Stimulated activated naive CD8-positive, alpha-beta T cell treated with anti-CD3 and anti-CD28 coated beads, Interleukin-15, Interleukin-2, amounts not matched to agents 100 ng/mL and 50 ng/mL, for 24 hours (primary cell): ENCODE data around the gene PKDREJ.

Source experiments
- H3K27ac Mint-ChIP-seq: one replicate; pipeline ENCODE4 v1.8.0; 2021; ENCODE audit warnings: mild to moderate bottlenecking, mixed read lengths
- H3K27me3 Mint-ChIP-seq: one replicate; pipeline ENCODE4 v1.8.0; 2021; ENCODE audit warnings: mixed read lengths
- H3K36me3 Mint-ChIP-seq: one replicate; pipeline ENCODE4 v1.8.0; 2021; ENCODE audit warnings: low read depth, mixed read lengths
- H3K4me1 Mint-ChIP-seq: one replicate; pipeline ENCODE4 v1.8.0; 2021; ENCODE audit warnings: low read depth, mixed read lengths
- H3K4me3 Mint-ChIP-seq: one replicate; pipeline ENCODE4 v1.8.0; 2021; ENCODE audit warnings: mild to moderate bottlenecking, mixed read lengths
- H3K9me3 Mint-ChIP-seq: one replicate; pipeline ENCODE4 v1.8.0; 2021; ENCODE audit warnings: mixed read lengths

The PKDREJ gene

DNA sequence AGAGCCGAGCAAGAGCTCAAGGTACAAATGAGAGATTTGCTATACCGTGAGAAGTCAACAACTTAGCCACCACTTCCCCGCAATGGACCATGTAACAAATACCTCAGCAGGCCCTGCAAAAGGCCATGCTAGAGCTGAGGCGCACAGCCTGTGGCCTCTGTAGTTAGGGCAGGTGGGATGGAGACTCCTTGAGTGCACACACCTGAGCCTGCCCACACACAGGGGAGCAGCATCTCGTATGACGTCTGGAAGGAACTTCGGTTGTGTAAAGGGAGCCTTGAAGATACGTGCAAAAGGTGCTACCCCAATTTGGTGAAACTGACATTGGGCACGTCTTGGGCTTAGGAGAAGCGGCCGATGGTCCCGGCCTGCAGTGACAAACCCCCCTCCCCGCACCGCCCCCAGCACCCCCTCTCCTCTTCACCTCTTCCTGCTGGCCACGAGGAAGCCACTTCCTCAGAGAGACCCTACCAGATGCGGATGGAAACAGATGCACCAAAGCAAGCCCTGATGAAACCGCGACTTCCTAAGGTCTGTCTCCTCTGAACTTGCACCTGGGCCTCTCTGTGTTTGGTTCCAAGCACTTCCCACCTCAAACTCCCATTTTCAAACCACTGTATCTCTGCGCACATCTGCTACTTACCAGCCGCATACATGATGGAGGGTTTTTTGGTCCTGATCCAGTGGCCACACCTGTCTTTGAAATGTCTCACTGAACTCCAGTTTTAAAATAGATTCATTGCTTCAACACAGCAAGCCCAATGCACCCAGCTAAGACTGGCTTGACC, 23.7 kb downstream of the PKDREJ start:
- H3K9me3 Mint-ChIP-seq = no peaks in the 10 kb centered on the region
- peaks cover 22% of the 10 kb centered on the region for H3K4me1 Mint-ChIP-seq
- H3K4me3 Mint-ChIP-seq = no peak overlapping the region
- H3K36me3 Mint-ChIP-seq = peaks cover 10% of the 10 kb centered on the region
- H3K27me3 Mint-ChIP-seq = no peaks in the 10 kb centered on the region
- peak overlapping the region; percentile 63 for H3K27ac Mint-ChIP-seq

DNA sequence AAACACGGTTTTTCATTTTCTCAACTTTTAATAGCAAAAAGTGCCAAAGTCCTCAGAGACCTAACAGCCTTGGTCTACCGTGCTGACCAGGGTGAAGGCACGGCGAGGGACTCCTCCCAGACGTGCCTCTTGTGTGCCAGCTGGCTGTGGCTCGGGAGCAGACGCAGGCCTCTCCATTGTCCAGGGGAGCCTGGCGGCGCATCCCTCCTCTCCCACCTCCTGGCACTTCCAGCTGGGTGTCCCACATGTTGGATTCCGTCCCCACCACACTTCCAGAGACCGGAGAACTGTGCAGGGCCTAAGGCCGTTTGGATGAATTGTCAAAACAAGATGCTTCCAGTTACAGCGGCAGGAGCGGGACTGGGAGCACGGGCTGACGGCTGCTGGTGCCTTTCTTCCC, 24.6 kb downstream of the PKDREJ start:
- Mint-ChIP-seq H3K27ac (no peak overlapping the region), H3K36me3 (peaks cover 5% of the 10 kb centered on the region), H3K4me3 (no peak overlapping the region), H3K27me3 (no peaks in the 10 kb centered on the region), H3K4me1 (peaks cover 22% of the 10 kb centered on the region), H3K9me3 (no peaks in the 10 kb centered on the region)

DNA sequence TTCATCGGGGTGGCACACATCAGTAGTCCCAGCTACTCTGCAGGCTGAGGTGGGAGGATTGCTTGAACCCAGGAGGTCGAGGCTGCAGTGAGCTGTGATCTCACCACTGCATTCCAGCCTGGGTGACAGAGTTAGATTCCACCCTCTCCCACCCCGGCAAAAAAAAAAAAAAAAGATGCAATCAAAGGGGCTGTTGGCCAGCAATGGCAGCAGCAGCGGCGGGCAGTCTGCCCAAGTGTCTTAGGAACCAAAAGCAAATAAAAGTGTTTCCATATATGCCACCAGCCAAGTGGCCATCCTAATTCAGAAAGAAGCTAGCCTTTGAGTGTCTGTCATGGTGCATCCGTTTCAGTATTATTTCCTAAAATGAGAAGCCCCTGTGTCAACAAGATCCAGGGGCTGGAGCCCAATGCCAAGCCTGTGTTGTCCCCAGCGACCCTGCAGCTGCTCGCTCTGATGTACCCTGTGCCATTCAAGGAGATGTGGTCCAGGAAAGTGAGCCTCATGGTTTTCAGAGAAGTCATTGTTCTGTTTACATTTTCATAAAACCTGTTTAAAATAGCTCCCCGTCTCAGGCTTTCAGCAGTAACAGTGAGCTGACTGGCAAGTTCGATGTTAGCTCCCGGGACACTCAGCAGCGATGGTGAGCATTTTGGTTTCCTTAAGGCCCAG, 25.6 kb downstream of the PKDREJ start:
- Mint-ChIP-seq H3K36me3 (peaks cover 5% of the 10 kb centered on the region), H3K4me1 (peaks cover 24% of the 10 kb centered on the region), H3K27ac (no peak overlapping the region), H3K27me3 (no peaks in the 10 kb centered on the region), H3K4me3 (no peak overlapping the region), H3K9me3 (no peaks in the 10 kb centered on the region)

DNA sequence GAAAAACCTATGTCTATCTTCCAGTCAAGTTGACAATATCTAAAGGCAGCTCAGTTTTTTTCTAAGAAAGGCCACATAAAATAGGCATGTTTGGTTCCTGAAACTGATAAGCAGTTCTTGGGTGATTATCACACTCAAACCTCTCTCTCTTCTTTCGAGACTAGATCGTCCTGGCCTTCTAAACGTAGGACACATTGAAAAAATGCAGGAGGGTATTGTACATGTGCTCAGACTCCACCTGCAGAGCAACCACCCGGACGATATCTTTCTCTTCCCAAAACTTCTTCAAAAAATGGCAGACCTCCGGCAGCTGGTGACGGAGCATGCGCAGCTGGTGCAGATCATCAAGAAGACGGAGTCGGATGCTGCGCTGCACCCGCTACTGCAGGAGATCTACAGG, 28.2 kb downstream of the PKDREJ start:
- no peaks in the 10 kb centered on the region for H3K27me3 Mint-ChIP-seq
- H3K9me3 Mint-ChIP-seq = no peaks in the 10 kb centered on the region
- H3K36me3 Mint-ChIP-seq = peaks cover 5% of the 10 kb centered on the region
- no peak overlapping the region for H3K4me3 Mint-ChIP-seq
- H3K27ac Mint-ChIP-seq = no peak overlapping the region
- H3K4me1 Mint-ChIP-seq = peaks cover 13% of the 10 kb centered on the region

DNA sequence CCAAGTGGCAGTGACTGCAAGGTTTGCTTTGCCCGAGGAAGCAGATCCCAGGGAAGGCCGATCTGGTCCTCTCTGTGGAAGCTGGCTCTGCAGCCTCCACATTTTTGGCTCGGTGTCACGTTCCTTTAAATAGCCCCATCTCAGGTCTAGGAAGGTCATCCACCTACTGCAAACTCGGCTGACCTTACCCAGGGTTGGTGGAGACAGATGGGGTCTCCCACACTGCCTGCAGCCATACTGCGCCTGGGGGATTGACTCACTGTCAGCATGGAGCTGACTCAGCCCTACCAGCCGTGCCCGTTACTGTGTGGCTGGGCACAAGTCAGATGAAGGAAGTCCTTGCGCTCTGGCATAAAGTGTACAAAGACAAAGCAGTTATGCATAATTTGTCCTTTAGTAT, 29.9 kb downstream of the PKDREJ start:
- H3K4me1 Mint-ChIP-seq = peaks cover 3% of the 10 kb centered on the region
- no peak overlapping the region for H3K27ac Mint-ChIP-seq
- H3K36me3 Mint-ChIP-seq = peaks cover 5% of the 10 kb centered on the region
- no peak overlapping the region for H3K4me3 Mint-ChIP-seq
- H3K9me3 Mint-ChIP-seq = no peaks in the 10 kb centered on the region
- no peaks in the 10 kb centered on the region for H3K27me3 Mint-ChIP-seq

DNA sequence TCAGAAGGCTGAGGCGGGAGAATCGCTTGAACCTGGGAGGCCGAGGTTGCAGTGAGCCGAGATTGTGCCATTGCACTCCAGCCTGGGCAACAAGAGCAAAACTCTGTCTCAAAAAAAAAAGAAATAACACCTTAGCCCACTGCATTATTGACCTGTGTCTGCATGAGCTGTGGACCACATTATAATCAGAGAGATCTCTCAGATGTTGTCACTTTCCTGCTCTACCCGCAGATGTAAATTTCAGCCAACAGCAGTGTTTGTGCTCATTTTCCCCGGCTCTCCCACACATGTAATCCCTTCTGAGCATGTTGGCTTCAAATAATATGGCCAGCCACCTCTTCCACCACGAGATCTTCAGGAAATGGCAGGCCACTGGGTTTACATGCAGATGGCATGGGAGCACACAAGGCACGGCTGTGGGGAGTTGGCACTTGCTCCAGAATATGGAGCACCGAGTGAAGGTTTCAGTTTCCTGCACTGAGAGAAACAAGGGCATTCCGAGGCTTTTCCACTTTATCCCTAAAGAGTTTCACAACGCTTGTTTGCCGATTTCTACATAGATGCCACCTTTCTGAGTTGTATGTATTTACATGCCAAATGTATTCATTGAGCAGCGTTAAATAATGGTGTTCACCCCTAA, 32.8 kb downstream of the PKDREJ start:
- no peak overlapping the region for H3K4me3 Mint-ChIP-seq
- H3K4me1 Mint-ChIP-seq = peaks cover 3% of the 10 kb centered on the region
- peaks cover 9% of the 10 kb centered on the region for H3K36me3 Mint-ChIP-seq
- no peak overlapping the region for H3K27ac Mint-ChIP-seq
- no peaks in the 10 kb centered on the region for H3K27me3 Mint-ChIP-seq
- no peaks in the 10 kb centered on the region for H3K9me3 Mint-ChIP-seq

DNA sequence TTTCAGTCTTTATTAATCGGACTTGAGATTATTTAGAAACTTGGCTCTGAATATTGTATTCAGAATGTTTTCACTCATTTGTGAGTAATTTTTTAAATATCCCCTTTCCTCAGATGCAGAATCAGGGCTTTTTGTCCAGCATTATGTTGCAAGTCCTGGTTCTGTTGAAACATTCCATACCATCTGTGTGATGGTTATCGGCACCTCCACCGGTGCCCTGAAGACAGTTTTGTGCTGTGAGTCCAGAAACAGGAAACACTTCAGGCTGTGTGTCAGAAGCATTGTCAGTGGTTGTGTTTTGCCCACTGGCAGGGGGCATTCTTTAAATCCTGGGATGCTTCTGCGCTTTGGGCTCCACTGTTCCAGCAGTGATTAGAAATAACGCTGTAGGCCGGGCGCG, 33.4 kb downstream of the PKDREJ start:
- H3K36me3 Mint-ChIP-seq = peaks cover 5% of the 10 kb centered on the region
- no peak overlapping the region for H3K27ac Mint-ChIP-seq
- H3K4me3 Mint-ChIP-seq = no peak overlapping the region
- no peaks in the 10 kb centered on the region for H3K27me3 Mint-ChIP-seq
- H3K4me1 Mint-ChIP-seq = peaks cover 3% of the 10 kb centered on the region
- H3K9me3 Mint-ChIP-seq = no peaks in the 10 kb centered on the region

DNA sequence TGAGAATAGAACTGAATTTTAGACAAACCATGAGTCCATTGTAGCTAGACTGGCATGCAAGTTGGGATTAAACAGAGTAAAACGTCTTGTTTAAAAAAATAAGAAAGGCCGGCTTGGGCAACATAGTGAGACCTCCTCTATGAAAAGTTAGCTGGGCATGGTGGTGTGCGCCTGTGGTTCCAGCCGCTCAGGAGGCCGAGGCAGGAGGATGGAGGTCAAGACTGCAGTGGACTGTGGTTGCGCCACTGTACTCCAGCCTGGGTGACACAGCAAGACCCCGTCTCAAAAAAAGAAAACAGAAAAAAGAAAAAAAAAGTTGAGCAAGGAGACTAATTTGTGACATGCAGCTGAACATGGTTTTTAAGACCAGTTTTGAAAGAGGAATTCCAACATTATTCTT, 36.6 kb downstream of the PKDREJ start:
- Mint-ChIP-seq H3K36me3 (peaks cover 8% of the 10 kb centered on the region), H3K27ac (no peak overlapping the region), H3K9me3 (no peaks in the 10 kb centered on the region), H3K4me3 (no peak overlapping the region), H3K4me1 (no peaks in the 10 kb centered on the region), H3K27me3 (no peaks in the 10 kb centered on the region)

DNA sequence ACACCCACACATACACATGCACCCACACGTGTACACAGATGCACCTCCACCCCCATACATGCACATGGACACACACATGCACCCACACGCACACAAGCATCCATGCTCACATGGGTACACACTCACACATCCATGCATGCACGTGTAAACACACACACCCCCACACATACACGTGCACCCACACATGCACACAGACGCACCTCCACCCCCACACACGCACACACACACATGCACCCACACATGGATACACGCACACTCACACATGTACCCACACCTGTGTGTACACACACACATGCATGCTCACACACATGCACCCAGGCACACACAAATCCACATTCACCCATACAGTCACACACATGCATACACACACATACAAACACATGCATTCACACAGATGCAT, 37.5 kb downstream of the PKDREJ start:
- no peak overlapping the region for H3K27ac Mint-ChIP-seq
- no peaks in the 10 kb centered on the region for H3K27me3 Mint-ChIP-seq
- H3K4me3 Mint-ChIP-seq = no peak overlapping the region
- H3K9me3 Mint-ChIP-seq = no peaks in the 10 kb centered on the region
- peaks cover 8% of the 10 kb centered on the region for H3K4me1 Mint-ChIP-seq
- peaks cover 14% of the 10 kb centered on the region for H3K36me3 Mint-ChIP-seq

DNA sequence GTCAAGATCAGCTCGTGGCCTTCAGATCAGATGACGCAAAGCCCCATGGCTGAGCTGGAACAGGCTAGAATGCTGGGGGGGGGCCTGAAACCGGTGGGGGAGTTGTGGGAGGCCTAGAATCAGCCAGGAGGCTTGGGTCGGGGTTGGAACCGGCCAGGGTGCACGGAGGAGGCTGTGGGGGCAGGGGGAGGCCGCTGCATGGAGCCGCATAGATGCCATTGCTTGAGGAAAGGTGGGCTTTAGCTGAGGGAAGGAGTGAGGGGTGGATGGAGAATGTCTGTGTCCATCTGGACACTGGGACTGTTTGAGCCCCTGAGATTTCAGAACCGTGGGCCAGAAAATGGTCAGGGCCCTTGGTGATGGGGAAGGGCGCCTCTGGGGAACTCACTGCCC, 38.2 kb downstream of the PKDREJ start:
- peaks cover 14% of the 10 kb centered on the region for H3K36me3 Mint-ChIP-seq
- peaks cover 9% of the 10 kb centered on the region for H3K4me1 Mint-ChIP-seq
- H3K27me3 Mint-ChIP-seq = no peaks in the 10 kb centered on the region
- H3K9me3 Mint-ChIP-seq = no peaks in the 10 kb centered on the region
- no peak overlapping the region for H3K27ac Mint-ChIP-seq
- no peak overlapping the region for H3K4me3 Mint-ChIP-seq

DNA sequence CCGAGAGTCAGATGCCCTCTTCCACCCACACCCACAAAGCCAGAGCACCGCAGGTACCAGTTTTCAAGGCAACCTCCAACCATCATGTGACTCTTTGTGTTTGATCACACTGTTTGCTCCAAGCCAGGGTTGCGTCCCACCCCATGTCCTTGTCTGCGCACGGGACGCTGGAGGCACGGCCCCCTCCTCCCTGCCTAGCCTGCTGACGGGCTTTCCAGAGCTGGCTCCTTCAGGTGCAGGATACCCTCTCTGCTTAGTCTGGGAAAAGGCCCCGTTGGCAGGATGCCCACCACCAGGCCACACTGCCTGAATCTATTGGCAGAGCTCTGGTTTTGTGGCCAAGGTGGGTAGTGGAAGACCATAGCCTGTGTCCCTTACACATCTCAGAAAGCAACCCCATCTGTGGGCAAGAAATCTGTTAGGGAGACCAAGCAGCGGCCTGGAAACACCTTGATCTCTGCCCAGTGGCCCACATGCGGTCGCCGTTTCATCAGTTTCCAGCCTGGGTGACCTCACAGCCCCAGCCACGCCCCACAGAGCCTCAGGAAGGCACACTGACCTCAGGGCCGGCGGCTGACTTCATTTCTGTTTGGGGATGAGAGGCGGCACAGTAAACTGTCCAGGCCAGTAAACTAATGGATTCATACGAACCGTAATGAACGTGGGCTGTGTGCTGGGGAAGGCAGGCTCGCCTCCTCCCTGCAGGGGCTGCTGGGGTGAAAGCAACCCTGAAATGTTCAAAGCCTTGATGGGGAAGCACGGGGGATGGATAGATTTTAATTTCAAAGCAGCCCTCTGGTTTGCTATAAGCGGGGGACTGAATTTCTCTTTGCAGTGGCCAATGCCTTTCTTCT, 38.9 kb downstream of the PKDREJ start:
- peaks cover 18% of the 10 kb centered on the region for H3K36me3 Mint-ChIP-seq
- no peak overlapping the region for H3K4me3 Mint-ChIP-seq
- H3K4me1 Mint-ChIP-seq = peaks cover 16% of the 10 kb centered on the region
- no peaks in the 10 kb centered on the region for H3K9me3 Mint-ChIP-seq
- H3K27me3 Mint-ChIP-seq = no peaks in the 10 kb centered on the region
- H3K27ac Mint-ChIP-seq = no peak overlapping the region

DNA sequence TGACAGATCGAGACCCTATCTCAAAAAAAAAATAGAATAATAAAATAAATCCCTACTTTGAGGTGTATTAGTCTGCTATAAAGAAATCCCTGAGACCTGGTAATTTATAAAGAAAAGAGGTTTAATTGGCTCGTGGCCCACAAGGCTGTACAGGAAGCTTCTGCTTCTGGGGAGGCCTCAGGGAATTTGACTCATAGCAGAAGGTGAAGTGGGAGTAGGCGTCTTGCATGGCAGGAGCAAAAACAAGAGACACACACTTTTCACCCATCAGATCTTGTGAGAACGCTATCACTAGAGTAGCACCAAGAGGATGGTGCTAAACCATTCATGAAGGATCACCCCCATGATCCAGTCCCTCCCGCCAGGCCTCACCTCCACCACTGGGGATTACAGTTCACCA, 42.2 kb downstream of the PKDREJ start:
- Mint-ChIP-seq H3K27me3 (no peaks in the 10 kb centered on the region), H3K4me3 (no peak overlapping the region), H3K27ac (peak overlapping the region; percentile 45), H3K9me3 (no peaks in the 10 kb centered on the region), H3K36me3 (peaks cover 33% of the 10 kb centered on the region), H3K4me1 (peaks cover 16% of the 10 kb centered on the region)

DNA sequence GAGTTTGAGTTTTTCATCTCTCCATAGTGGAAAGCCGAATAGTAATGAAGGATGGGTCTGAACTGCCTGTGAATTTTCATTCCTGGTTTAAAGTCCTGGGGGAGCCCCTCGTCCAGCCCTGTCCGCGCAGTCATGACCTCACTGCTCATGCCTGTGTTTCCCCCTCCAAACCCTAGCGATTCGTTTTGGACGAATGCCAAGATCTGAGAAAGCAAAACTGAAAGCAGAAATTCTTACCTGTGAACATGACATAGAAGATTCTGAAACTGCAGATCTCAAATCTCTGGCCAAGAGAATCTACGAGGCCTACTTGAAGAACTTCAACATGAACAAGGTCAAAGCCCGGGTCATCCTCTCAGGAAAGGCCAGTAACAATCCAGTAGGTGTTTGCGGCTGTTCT, 43.5 kb downstream of the PKDREJ start:
- Mint-ChIP-seq H3K27ac (no peak overlapping the region), H3K9me3 (no peaks in the 10 kb centered on the region), H3K4me3 (no peak overlapping the region), H3K4me1 (peaks cover 16% of the 10 kb centered on the region), H3K27me3 (no peaks in the 10 kb centered on the region), H3K36me3 (peaks cover 33% of the 10 kb centered on the region)

DNA sequence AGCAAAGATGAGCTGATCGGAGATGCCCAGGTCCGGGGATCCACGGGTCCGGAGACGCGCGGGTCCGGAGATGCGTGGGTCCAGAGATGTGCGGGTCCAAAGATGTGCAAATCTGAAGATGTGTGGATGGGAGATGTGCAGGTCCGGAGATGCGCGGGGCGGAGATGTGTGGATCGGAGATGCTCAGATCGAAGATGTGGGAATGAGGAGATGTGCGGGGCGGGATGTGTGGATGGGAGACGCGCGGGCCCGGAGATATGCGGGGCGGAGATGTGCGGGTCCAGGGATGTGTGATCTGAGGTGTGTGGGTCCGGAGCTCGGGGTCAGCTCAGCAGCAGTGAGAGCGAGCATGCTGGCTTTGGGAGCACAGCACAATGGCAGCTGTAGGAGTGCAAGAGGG, 48.5 kb downstream of the PKDREJ start:
- Mint-ChIP-seq H3K27me3 (no peaks in the 10 kb centered on the region), H3K36me3 (peaks cover 65% of the 10 kb centered on the region), H3K4me1 (peaks cover 9% of the 10 kb centered on the region), H3K27ac (no peak overlapping the region), H3K4me3 (no peak overlapping the region), H3K9me3 (no peaks in the 10 kb centered on the region)

DNA sequence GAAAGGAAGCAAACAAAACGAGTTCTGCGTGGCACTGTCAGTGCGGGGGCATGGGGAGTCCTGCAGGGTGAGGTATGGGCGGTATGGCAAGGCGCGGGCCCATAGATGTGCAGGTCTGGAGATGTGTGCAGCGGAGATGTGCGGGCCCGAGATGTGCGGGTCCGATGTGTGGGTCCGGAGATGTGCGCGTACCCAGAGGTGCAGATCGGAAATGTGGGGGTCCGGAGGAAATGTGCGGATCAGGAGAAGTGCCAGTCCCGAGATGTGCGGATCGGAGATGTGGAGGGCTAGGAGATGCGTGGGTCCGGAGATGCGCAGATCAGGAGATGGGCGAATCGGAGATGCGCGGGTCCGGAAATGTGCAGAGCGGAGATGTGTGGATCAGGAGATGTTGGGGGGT, 49.0 kb downstream of the PKDREJ start:
- Mint-ChIP-seq H3K27me3 (no peaks in the 10 kb centered on the region), H3K4me1 (peaks cover 5% of the 10 kb centered on the region), H3K36me3 (peaks cover 65% of the 10 kb centered on the region), H3K27ac (no peak overlapping the region), H3K9me3 (peaks cover 4% of the 10 kb centered on the region), H3K4me3 (no peak overlapping the region)
